Measurements from ENCODE around the gene PMS1. TPM values are rescaled to one million over a fixed set of nuclear protein-coding genes. Genes with fewer than 3 reads are reported as not detected.

Gene PMS1
- polyA plus RNA-seq, 1 donor from 2014 or later: 50.9 TPM

GRCh38 chr2:189835855-189836558 is 51.8 kb downstream of the PMS1 start:
- H3K4me2 ChIP-seq (ENCODE audit: low read length): no peak overlapping the region
- H3K27ac ChIP-seq (ENCODE audit: low read length): no peak overlapping the region

GRCh38 chr2:189836644-189837043 is 52.4 kb downstream of the PMS1 start:
- no peaks in the 10 kb centered on the region for H3K9me3 ChIP-seq (ENCODE audit: low read length)
- H3K27ac ChIP-seq (ENCODE audit: low read length): no peak overlapping the region
- no peaks in the 10 kb centered on the region for H3K27me3 ChIP-seq (ENCODE audit: insufficient read depth, low read depth, low read length)
- H3K4me3 ChIP-seq (ENCODE audit: low read length): no peak overlapping the region
- H3K9me2 ChIP-seq (ENCODE audit: insufficient read depth, low read length): no peaks in the 10 kb centered on the region
- H2AFZ ChIP-seq (ENCODE audit: low read depth, low read length): no peak overlapping the region
- H3K4me2 ChIP-seq (ENCODE audit: low read length): no peak overlapping the region
- H3K9ac ChIP-seq (ENCODE audit: low read length): no peak overlapping the region
- no peaks in the 10 kb centered on the region for H4K20me1 ChIP-seq (ENCODE audit: insufficient read depth)
- no peaks in the 10 kb centered on the region for H3K79me2 ChIP-seq (replicated peaks; ENCODE audit: insufficient read depth, low read length)
- H3F3A ChIP-seq (ENCODE audit: insufficient read depth, low read length, poor library complexity, severe bottlenecking): no peaks in the 10 kb centered on the region
- no peaks in the 10 kb centered on the region for H3K36me3 ChIP-seq (ENCODE audit: insufficient read depth, low read length)
- no peak for TF ChIP-seq SMC3 (conservative IDR thresholded peaks at IDR 0.05; ENCODE audit: poor library complexity)

More at GRCh38 chr2:189835855-189836558, 51.8 kb downstream of the PMS1 start:
- Histone ChIP-seq H3K9me2 (ENCODE audit: insufficient read depth, low read length) (no peaks in the 10 kb centered on the region), H3K79me2 (replicated peaks; ENCODE audit: insufficient read depth, low read length) (no peaks in the 10 kb centered on the region), H3K9ac (ENCODE audit: low read length) (no peak overlapping the region), H3K27me3 (ENCODE audit: insufficient read depth, low read depth, low read length) (no peaks in the 10 kb centered on the region), H3K9me3 (ENCODE audit: low read length) (no peaks in the 10 kb centered on the region), H3K4me3 (ENCODE audit: low read length) (no peak overlapping the region), H3K36me3 (ENCODE audit: insufficient read depth, low read length) (no peaks in the 10 kb centered on the region), H2AFZ (ENCODE audit: low read depth, low read length) (no peak overlapping the region), H4K20me1 (ENCODE audit: insufficient read depth) (no peaks in the 10 kb centered on the region), H3F3A (ENCODE audit: insufficient read depth, low read length, poor library complexity, severe bottlenecking) (no peaks in the 10 kb centered on the region)
- TF ChIP-seq POLR2AphosphoS5 (IDR thresholded peaks at IDR 0.05): no peak
- no peak for TF ChIP-seq EZH2 (IDR thresholded peaks at IDR 0.05; ENCODE audit: borderline replicate concordance, insufficient read depth, low read length, poor library complexity, severe bottlenecking)

- no peak for TF ChIP-seq EZH2 (IDR thresholded peaks at IDR 0.05; ENCODE audit: borderline replicate concordance, insufficient read depth, low read length, poor library complexity, severe bottlenecking)
- TF ChIP-seq, protein P1, sequence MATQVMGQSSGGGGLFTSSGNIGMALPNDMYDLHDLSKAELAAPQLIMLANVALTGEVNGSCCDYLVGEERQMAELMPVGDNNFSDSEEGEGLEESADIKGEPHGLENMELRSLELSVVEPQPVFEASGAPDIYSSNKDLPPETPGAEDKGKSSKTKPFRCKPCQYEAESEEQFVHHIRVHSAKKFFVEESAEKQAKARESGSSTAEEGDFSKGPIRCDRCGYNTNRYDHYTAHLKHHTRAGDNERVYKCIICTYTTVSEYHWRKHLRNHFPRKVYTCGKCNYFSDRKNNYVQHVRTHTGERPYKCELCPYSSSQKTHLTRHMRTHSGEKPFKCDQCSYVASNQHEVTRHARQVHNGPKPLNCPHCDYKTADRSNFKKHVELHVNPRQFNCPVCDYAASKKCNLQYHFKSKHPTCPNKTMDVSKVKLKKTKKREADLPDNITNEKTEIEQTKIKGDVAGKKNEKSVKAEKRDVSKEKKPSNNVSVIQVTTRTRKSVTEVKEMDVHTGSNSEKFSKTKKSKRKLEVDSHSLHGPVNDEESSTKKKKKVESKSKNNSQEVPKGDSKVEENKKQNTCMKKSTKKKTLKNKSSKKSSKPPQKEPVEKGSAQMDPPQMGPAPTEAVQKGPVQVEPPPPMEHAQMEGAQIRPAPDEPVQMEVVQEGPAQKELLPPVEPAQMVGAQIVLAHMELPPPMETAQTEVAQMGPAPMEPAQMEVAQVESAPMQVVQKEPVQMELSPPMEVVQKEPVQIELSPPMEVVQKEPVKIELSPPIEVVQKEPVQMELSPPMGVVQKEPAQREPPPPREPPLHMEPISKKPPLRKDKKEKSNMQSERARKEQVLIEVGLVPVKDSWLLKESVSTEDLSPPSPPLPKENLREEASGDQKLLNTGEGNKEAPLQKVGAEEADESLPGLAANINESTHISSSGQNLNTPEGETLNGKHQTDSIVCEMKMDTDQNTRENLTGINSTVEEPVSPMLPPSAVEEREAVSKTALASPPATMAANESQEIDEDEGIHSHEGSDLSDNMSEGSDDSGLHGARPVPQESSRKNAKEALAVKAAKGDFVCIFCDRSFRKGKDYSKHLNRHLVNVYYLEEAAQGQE (IDR thresholded peaks at IDR 0.05; ENCODE audit: borderline replicate concordance): no peak
- TF ChIP-seq, protein P2, sequence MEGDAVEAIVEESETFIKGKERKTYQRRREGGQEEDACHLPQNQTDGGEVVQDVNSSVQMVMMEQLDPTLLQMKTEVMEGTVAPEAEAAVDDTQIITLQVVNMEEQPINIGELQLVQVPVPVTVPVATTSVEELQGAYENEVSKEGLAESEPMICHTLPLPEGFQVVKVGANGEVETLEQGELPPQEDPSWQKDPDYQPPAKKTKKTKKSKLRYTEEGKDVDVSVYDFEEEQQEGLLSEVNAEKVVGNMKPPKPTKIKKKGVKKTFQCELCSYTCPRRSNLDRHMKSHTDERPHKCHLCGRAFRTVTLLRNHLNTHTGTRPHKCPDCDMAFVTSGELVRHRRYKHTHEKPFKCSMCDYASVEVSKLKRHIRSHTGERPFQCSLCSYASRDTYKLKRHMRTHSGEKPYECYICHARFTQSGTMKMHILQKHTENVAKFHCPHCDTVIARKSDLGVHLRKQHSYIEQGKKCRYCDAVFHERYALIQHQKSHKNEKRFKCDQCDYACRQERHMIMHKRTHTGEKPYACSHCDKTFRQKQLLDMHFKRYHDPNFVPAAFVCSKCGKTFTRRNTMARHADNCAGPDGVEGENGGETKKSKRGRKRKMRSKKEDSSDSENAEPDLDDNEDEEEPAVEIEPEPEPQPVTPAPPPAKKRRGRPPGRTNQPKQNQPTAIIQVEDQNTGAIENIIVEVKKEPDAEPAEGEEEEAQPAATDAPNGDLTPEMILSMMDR (IDR thresholded peaks at IDR 0.05; ENCODE audit: poor library complexity, severe bottlenecking): no peak
- no peak for TF ChIP-seq MXI1 (conservative IDR thresholded peaks at IDR 0.05; ENCODE audit: poor library complexity, severe bottlenecking)
- TF ChIP-seq TAF1 (IDR thresholded peaks at IDR 0.05; ENCODE audit: low read depth): no peak
- TF ChIP-seq EP300 (conservative IDR thresholded peaks at IDR 0.05; ENCODE audit: poor library complexity, severe bottlenecking): no peak
These were observed 53.1 kb downstream of the PMS1 start for GRCh38 chr2:189837326-189837725.

More at GRCh38 chr2:189837326-189837725, 53.1 kb downstream of the PMS1 start:
- Histone ChIP-seq H3K9me3 (ENCODE audit: low read length) (no peaks in the 10 kb centered on the region), H2AFZ (ENCODE audit: low read depth, low read length) (no peak overlapping the region), H3K27me3 (ENCODE audit: insufficient read depth, low read depth, low read length) (no peaks in the 10 kb centered on the region), H3K9me2 (ENCODE audit: insufficient read depth, low read length) (no peaks in the 10 kb centered on the region), H3K79me2 (replicated peaks; ENCODE audit: insufficient read depth, low read length) (no peaks in the 10 kb centered on the region), H3K9ac (ENCODE audit: low read length) (no peak overlapping the region), H3K4me2 (ENCODE audit: low read length) (no peak overlapping the region), H3K27ac (ENCODE audit: low read length) (no peak overlapping the region), H3K4me3 (ENCODE audit: low read length) (no peak overlapping the region), H3F3A (ENCODE audit: insufficient read depth, low read length, poor library complexity, severe bottlenecking) (no peaks in the 10 kb centered on the region), H3K36me3 (ENCODE audit: insufficient read depth, low read length) (no peaks in the 10 kb centered on the region), H4K20me1 (ENCODE audit: insufficient read depth) (no peaks in the 10 kb centered on the region)
